PC-9 (cell line): ENCODE data around the gene HCN1. TPM values are rescaled to one million over a fixed set of nuclear protein-coding genes. Genes with fewer than 3 reads are reported as not detected.

ENCODE experiments used
- BruUV-seq: library from RNA; stranded (reverse); fragments of 400-500 nt; replicated peaks from 2 replicates; lab custom pipeline; 2021; lab: Mats Ljungman, UMichigan
- CTCF ChIA-PET: fragments of 300-600 bp; sonication (Branson Sonifier 250); formaldehyde crosslinking; loops from one replicate; lab custom pipeline; 2022; ENCODE audit warnings: antibody characterized with exemption; lab: Charles Lee
- POLR2A ChIA-PET: fragments of 300-600 bp; sonication (Branson Sonifier 250); formaldehyde crosslinking; loops from one replicate; lab custom pipeline; 2022; ENCODE audit warnings: antibody characterized with exemption; ENCODE audit not compliant: unreplicated experiment; lab: Charles Lee
- DNase-seq, 2 experiments: peaks; one replicate each; pipeline versions ENCODE4 v3.0.0 to v3.0.0-alpha.2; 2015 to 2022; ENCODE audit warnings: mixed read lengths in 1 of 2
- H2AFZ ChIP-seq: fragments of 200-600 bp; sonication (generic); 2 replicates; pipeline ENCODE4 v1.8.1; 2017; ENCODE audit warnings: antibody characterized with exemption
- H3F3A ChIP-seq: fragments of 200-600 bp; sonication (generic); 2 replicates; pipeline ENCODE4 v1.8.1; 2017; ENCODE audit warnings: antibody characterized with exemption, mild to moderate bottlenecking, low read depth; ENCODE audit not compliant: insufficient read depth
- H3K27ac ChIP-seq: fragments of 200-600 bp; sonication (generic); 2 replicates; pipeline ENCODE4 v1.6.1; 2016; ENCODE audit warnings: mixed run types
- H3K27me3 ChIP-seq: fragments of 200-600 bp; sonication (generic); 2 replicates; pipeline ENCODE4 v1.6.1; 2016; ENCODE audit warnings: low read depth, mixed run types; ENCODE audit not compliant: insufficient read depth
- H3K36me3 ChIP-seq: fragments of 200-600 bp; sonication (generic); 2 replicates; pipeline ENCODE4 v1.6.1; 2016; ENCODE audit warnings: low read depth, mixed run types
- H3K4me1 ChIP-seq: fragments of 200-600 bp; sonication (generic); replicated peaks from 2 replicates; pipeline ENCODE4 v1.6.1; 2016; ENCODE audit warnings: mixed run types; ENCODE audit not compliant: insufficient read depth
- H3K4me2 ChIP-seq: fragments of 200-600 bp; sonication (generic); 2 replicates; pipeline ENCODE4 v1.6.1; 2017; ENCODE audit warnings: mixed run types
- H3K4me3 ChIP-seq: fragments of 200-600 bp; sonication (generic); 2 replicates; pipeline ENCODE4 v1.6.1; 2016; ENCODE audit warnings: mixed run types
- H3K79me2 ChIP-seq: fragments of 200-600 bp; sonication (generic); 2 replicates; pipeline ENCODE4 v1.6.1; 2017; ENCODE audit warnings: low read depth, mixed run types
- H3K9me2 ChIP-seq: fragments of 200-600 bp; sonication (generic); 2 replicates; pipeline ENCODE4 v1.8.1; 2017; ENCODE audit warnings: mild to moderate bottlenecking; ENCODE audit not compliant: insufficient read depth
- H3K9me3 ChIP-seq: fragments of 200-600 bp; sonication (generic); 2 replicates; pipeline ENCODE4 v1.8.1; 2016; ENCODE audit warnings: low read depth; ENCODE audit not compliant: insufficient read depth
- H4K20me1 ChIP-seq: fragments of 200-600 bp; sonication (generic); 2 replicates; pipeline ENCODE4 v1.8.1; 2017; ENCODE audit not compliant: insufficient read depth
- EZH2 ChIP-seq: fragments of 200-600 bp; sonication (generic); IDR thresholded peaks from 2 replicates; pipeline ENCODE4 v1.8.0; 2017; ENCODE audit warnings: antibody characterized with exemption, low read depth
- intact Hi-C: fragments of 100-400 bp; cut with micrococcal nuclease; formaldehyde crosslinking; loops from one replicate; pipeline ENCODE4 v1.10.0; 2022; ENCODE audit not compliant: unreplicated experiment
- total RNA-seq: library from RNA; stranded (reverse); gene quantifications from 2 replicates; pipeline ENCODE4 v1.2.3, GENCODE V29; 2021
- TF ChIP-seq, protein P1 (sequence below): fragments of 200-600 bp; sonication (generic); conservative IDR thresholded peaks from 2 replicates; pipeline ENCODE4 v1.6.1; 2017; ENCODE audit warnings: mixed run types, antibody characterized with exemption, mild to moderate bottlenecking, moderate library complexity

Gene HCN1
- total RNA-seq, 1 experiment from 2014 or later = not detected

DNA sequence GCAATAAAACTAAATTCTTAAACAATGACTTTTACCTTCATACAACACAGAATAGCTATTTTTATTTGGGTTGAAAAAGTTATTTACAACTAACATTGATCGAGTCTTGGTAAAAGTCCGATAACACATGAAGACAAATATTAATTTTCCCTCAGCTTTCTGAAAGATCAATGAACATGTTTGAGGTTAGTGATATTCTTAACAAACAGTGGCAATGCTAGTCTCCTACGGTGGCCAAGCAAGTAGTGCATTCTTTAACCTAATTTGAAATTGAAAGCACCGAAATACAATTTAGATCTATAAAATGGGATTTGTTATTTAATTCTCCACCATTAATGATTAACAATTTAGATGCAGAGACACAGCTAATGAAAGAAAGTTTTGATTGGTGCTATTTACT is 435.1 kb downstream of the HCN1 start:
- H3K4me1 ChIP-seq = no peaks in the 10 kb centered on the region
- H3K36me3 ChIP-seq = no peaks in the 10 kb centered on the region
- no peak for DNase-seq
- ChIA-PET POLR2A (no interaction called here), CTCF (no interaction called here)
- no peak overlapping the region for H3K4me2 ChIP-seq
- no peaks in the 10 kb centered on the region for H4K20me1 ChIP-seq
- H3K9me2 ChIP-seq = no peaks in the 10 kb centered on the region
- H3K4me3 ChIP-seq = no peak overlapping the region
- H3F3A ChIP-seq = no peaks in the 10 kb centered on the region
- H3K79me2 ChIP-seq = no peaks in the 10 kb centered on the region
- intact Hi-C loops = no loop called here
- H2AFZ ChIP-seq = no peak overlapping the region
- no peaks in the 10 kb centered on the region for H3K9me3 ChIP-seq
- no peaks in the 10 kb centered on the region for H3K27me3 ChIP-seq
- TF ChIP-seq EZH2 = no peak
- TF ChIP-seq, protein P1, sequence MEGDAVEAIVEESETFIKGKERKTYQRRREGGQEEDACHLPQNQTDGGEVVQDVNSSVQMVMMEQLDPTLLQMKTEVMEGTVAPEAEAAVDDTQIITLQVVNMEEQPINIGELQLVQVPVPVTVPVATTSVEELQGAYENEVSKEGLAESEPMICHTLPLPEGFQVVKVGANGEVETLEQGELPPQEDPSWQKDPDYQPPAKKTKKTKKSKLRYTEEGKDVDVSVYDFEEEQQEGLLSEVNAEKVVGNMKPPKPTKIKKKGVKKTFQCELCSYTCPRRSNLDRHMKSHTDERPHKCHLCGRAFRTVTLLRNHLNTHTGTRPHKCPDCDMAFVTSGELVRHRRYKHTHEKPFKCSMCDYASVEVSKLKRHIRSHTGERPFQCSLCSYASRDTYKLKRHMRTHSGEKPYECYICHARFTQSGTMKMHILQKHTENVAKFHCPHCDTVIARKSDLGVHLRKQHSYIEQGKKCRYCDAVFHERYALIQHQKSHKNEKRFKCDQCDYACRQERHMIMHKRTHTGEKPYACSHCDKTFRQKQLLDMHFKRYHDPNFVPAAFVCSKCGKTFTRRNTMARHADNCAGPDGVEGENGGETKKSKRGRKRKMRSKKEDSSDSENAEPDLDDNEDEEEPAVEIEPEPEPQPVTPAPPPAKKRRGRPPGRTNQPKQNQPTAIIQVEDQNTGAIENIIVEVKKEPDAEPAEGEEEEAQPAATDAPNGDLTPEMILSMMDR = no peak
- no peak overlapping the region for H3K27ac ChIP-seq
- BruUV-seq = no TSS peak

- DNase-seq = no peak
- ChIA-PET POLR2A (no interaction called here), CTCF (no interaction called here)
- H3K4me1 ChIP-seq = no peaks in the 10 kb centered on the region
- no peaks in the 10 kb centered on the region for H3K9me3 ChIP-seq
- H4K20me1 ChIP-seq = no peaks in the 10 kb centered on the region
- no peaks in the 10 kb centered on the region for H3F3A ChIP-seq
- H3K9me2 ChIP-seq = no peaks in the 10 kb centered on the region
- intact Hi-C loops = no loop called here
- no peak overlapping the region for H3K27ac ChIP-seq
- H3K79me2 ChIP-seq = no peaks in the 10 kb centered on the region
- no peaks in the 10 kb centered on the region for H3K27me3 ChIP-seq
- TF ChIP-seq, protein P1 = no peak
- no peak for TF ChIP-seq EZH2
- H2AFZ ChIP-seq = no peak overlapping the region
- no peak overlapping the region for H3K4me2 ChIP-seq
- no peaks in the 10 kb centered on the region for H3K36me3 ChIP-seq
- BruUV-seq = no TSS peak
- no peak overlapping the region for H3K4me3 ChIP-seq
Observed at GRCh38 chr5:45260292-45260691, 435.9 kb downstream of the HCN1 start.

GRCh38 chr5:45252978-45253377 is 443.2 kb downstream of the HCN1 start:
- DNase-seq = no peak
- no peaks in the 10 kb centered on the region for H3K9me2 ChIP-seq
- no peaks in the 10 kb centered on the region for H3K4me1 ChIP-seq
- TF ChIP-seq, protein P1 = no peak
- TF ChIP-seq EZH2 = no peak
- no peaks in the 10 kb centered on the region for H3F3A ChIP-seq
- H3K36me3 ChIP-seq = no peaks in the 10 kb centered on the region
- H2AFZ ChIP-seq = no peak overlapping the region
- H3K79me2 ChIP-seq = no peaks in the 10 kb centered on the region
- H3K27ac ChIP-seq = no peak overlapping the region
- intact Hi-C loops = no loop called here
- no peak overlapping the region for H3K4me3 ChIP-seq
- H3K4me2 ChIP-seq = no peak overlapping the region
- no peaks in the 10 kb centered on the region for H4K20me1 ChIP-seq
- no TSS peak for BruUV-seq
- POLR2A ChIA-PET = no interaction called here
- H3K27me3 ChIP-seq = no peaks in the 10 kb centered on the region
- CTCF ChIA-PET = no interaction called here
- no peaks in the 10 kb centered on the region for H3K9me3 ChIP-seq
